GM21576 (cell line): ENCODE data around the gene TPRKB.
"Not testable (repeated sequence)": the region's sequence is repeated elsewhere in the genome, so short reads cannot be mapped to it uniquely, and the experiment has no call there.

Source experiments
- ATAC-seq: cut with Tn5 transposase; IDR thresholded peaks from one replicate; pipeline ENCODE4 v1.9.1; 2021; ENCODE audit warnings: mild to moderate bottlenecking, moderate library complexity; ENCODE audit not compliant: unreplicated experiment

Gene TPRKB

GRCh38 chr2:73736855-73737779 is at the start of gene TPRKB:
TPRKB (minus strand) TSS chr2:73737345; CDS start chr2:73734569, 2,776 bp downstream.
- peak; percentile 98 for ATAC-seq

DNA sequence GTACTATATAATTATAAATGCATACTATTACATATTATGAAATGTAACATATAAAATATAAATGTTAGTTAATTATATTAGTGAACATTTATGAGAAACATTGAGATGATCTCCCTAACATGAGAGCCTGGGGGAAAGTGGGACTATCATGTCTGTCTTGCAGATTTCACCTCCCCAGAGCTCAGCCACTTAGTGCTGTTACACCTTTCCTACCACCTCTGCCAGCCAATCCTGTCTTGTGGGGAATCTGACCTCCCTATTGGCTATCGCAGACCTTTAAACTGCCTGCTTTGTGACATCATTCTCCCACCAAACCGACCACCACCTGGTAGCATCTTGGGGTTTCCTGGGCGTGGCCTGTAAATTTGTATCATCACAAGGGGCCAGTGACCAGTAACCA is 46.7 kb upstream of the TPRKB start, which contains the start of gene C2orf78:
Gene C2orf78 (plus strand): TSS at position 301 of the 400 bp plus-strand sequence. CDS start 127 bp downstream, outside the sequence.
- ATAC-seq, result not testable (repeated sequence)

DNA sequence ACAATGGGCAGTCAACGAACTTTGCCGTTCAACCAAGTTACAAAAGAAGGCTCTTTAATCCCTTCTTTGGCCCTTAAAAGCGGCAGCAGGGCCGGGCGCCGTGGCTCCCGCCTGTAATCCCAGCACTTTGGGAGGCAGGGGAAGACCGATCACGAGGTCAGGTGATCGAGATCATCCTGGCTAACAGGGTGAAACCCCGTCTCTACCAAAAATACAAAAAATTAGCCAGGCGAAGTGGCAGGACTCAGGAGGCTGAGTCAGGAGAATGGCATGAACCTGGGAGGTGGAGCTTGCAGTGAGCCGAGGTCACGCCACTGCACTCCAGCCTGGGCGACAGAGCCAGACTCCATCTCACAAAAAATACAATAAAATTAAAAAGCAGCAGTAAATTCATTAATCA is 46.3 kb upstream of the TPRKB start:
- ATAC-seq, result not testable (repeated sequence)

- no peak for ATAC-seq
Measured at GRCh38 chr2:73780237-73780582, 43.1 kb upstream of the TPRKB start.

DNA sequence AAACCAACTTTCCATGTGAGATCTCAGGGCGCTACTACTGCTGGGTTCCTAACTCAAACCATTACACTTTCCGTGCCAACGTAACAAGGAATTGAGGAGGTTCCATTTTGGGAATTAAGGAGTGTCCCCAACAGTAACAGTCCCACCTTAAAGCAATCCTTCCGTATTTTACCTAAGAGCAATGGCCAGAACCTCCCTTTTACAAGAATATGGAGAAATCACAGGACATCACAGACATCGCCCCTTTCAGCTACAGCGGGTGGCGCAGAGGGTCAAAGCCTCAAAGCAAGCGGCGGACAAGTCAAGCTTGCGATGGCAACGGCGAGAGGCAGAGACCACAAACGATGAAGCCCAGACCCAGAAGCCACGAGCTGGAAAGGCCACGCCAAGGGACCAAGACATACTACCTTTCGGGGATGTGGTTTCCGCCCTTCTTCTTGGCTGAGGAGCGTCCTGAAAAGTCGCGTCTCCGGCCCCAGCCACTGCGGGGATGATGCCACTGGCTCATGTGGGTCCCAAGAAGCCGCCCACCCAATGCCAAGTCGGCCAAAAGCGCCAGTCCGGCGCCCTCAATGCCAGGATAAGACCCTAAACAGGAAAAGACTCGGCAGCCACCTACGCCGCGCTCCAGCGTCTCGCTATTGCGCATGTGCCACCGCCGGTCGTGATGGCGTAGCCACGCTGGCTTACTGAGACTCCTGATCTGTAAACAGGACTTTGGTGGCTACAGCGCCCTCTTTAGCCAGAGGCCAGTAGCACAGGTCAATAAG is 42.5 kb upstream of the TPRKB start, which contains the start of gene DUSP11:
Gene DUSP11 (minus strand): TSS at position 637 of the 770 bp plus-strand sequence. CDS start 129 bp downstream, at position 508.
- ATAC-seq, result peak; percentile 97

DNA sequence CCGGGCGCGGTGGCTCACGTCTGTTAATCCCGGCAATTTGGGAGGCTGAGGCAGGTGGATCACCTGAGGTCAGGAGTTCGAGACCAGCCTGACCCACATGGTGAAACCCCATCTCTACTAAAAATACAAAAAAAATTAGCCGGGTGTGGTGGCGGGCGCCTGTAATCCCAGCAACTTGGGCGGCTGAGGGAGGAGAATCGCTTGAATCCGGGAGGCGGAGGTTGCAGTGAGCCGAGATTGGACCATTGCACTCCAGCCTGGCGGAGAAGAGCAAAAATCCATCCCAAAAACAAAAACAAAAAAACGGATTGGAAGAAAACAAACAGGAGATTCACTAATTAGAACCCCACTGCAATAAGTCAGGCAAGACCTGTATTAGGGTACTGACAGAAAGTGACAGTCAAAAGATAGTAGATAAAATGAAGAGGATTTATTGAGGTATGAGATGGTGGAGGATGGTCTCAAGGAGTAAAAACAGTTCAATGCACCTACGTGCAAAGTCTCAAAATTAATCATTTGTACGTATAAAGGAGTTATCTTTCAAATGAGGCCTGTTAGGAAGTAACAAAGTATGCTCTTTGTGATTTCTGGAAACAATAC is 41.8 kb upstream of the TPRKB start:
- not testable (repeated sequence) for ATAC-seq

GRCh38 chr2:73776869-73777519 is 39.8 kb upstream of the TPRKB start:
- ATAC-seq, result no peak

DNA sequence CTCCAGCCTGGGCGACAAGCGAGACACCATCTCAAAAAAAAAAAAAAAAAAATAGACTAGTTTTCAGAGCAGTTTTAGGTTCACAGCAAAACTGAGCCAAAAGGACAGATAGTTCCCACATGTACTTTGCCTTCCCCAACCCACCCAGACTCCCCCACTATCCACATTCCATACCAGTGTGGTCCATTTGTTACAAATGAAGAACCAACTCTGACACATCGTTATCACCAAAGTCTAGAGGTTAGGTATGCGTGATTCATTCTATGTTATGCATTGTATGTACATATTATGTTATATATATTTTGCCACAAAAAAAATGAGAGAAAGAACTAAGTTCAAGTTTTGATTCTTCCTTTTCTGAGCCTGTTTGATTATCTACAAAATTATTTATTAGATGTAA is 39.2 kb upstream of the TPRKB start:
- ATAC-seq, result no peak

- ATAC-seq, result no peak
Measured at GRCh38 chr2:73772819-73773218, 35.7 kb upstream of the TPRKB start.

DNA sequence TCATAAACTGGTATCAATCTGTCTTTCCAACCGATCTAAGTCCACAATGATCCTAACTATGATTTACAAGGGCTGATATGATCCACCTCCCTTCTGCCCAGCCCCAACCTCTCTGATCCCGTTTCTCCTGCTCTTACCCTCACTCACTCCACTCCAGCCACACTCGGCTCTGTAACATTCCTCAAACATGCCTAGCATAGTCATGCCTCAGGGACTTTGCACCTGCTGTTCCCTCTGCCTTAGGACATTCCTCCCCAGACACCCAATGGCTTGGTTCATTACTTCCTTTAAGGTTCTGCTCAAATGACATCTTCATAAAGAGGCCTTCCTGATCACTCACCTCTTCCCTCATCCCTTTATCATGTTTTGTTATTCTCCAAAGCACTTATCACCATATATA is 33.6 kb upstream of the TPRKB start:
- no peak for ATAC-seq

GRCh38 chr2:73766994-73767393 is 29.8 kb upstream of the TPRKB start:
- ATAC-seq, result no peak

DNA sequence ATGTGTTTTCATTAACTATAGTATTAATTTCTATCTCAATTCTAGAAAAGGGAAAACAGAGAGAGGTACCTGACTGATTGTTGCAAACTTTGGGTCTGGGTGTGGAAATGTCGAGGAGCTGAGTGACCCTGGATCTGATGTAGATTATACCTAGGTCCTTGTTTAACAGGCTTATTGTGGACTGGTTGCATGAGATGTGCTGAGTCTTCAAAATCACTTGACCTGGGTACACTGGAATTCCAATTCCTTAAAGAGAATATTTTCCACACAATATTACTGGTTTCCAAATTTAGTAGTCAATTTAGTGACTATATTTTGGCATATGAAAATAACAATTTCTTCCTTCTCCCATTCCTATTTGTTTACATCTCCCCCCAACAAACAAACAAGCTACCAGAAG is 29.2 kb upstream of the TPRKB start:
- no peak for ATAC-seq

GRCh38 chr2:73764945-73765344 is 27.8 kb upstream of the TPRKB start:
- ATAC-seq, result no peak

DNA sequence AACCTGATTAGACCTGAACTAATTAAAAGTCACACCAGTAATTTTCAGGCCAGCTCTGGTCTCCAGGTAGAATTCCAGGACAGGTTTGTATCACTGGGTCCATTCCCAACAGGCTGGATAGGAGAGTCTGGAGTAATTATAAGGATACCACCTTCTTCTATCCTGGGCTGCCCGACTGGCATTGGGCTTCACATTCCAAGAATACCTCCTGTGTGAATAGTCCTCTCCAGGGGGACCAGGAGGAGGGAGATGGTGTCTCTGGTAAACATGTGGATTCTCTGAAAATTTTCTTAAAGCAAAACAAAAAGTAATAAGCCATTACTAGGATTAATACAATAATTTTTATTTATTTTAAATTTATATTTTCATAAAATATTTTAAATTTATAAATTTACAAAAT is 25.4 kb upstream of the TPRKB start:
- no peak for ATAC-seq

- ATAC-seq, result no peak
Measured at GRCh38 chr2:73759904-73760303, 22.8 kb upstream of the TPRKB start.

GRCh38 chr2:73759285-73759764 is 22.2 kb upstream of the TPRKB start:
- ATAC-seq, result no peak

GRCh38 chr2:73754332-73754731 is 17.2 kb upstream of the TPRKB start:
- ATAC-seq, result not testable (repeated sequence)

DNA sequence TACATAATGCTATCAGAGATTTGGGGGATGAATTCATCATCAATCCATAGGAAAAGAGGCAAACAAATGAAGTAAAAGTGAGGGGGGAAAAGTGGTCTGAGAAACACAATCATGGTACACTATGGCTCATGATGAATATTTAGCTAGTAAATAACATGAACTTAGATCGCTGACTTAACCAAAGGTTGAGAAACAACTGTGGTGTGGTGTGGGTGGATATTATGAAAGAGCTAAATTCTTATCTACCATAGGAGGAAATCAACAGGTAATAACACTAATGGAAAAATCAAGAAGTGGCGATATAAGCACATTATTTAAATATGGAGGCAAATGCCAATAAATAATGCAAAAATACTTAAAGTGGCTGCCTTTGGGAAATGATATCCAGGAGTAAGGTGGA is 12.2 kb upstream of the TPRKB start:
- no peak for ATAC-seq

- no peak for ATAC-seq
Measured at GRCh38 chr2:73746877-73747208, 9.7 kb upstream of the TPRKB start.

GRCh38 chr2:73746015-73746876 is 9.1 kb upstream of the TPRKB start:
- no peak for ATAC-seq
